ENCODE measurements around the gene CD33.
"Not testable (repeated sequence)": the region's sequence is repeated elsewhere in the genome, so short reads cannot be mapped to it uniquely, and the experiment has no call there.

The CD33 gene

GRCh38 chr19:51210874-51211361, 14.0 kb upstream of the CD33 start:
- not testable (repeated sequence) for DNase-seq

DNA sequence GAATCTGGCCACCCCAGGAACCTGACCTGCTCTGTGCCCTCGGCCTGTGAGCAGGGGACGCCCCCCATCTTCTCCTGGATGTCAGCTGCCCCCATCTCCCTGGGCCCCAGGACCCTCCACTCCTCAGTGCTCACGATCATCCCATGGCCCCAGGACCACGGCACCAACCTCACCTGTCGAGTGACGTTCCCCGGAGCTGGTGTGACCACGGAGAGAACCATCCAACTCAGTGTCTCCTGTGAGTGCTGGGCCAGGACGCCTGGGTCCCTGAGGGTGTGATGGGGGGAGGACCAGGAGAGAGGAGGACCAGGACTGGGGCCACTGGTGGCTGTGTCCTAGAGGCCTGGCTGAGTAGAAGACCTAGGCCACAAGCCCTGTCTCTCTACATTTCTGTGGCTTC, 13.0 kb upstream of the CD33 start:
- no peak for DNase-seq

DNA sequence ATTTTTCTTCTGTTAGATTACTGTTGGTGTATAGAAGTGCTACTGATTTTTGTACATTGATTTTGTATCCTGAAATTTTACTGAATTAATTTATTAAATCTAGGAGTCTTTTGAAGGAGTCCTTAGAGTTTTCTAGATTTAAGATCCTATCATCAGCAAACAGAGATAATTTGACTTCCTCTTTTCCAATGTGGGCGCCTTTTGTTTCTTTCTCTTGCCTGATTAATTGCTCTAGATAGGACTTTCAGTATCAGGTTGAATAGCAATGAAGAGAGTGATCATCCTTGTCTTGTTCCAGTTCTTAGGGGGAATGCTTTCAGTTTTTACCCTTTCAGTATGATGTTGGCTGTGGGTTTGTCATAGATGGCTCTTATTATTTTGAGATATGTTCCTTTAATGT, 5.6 kb upstream of the CD33 start:
- DNase-seq = no peak

GRCh38 chr19:51219971-51220370, 4.9 kb upstream of the CD33 start:
- DNase-seq = no peak

- DNase-seq = no peak
Measured at GRCh38 chr19:51220996-51221395, 3.9 kb upstream of the CD33 start.

DNA sequence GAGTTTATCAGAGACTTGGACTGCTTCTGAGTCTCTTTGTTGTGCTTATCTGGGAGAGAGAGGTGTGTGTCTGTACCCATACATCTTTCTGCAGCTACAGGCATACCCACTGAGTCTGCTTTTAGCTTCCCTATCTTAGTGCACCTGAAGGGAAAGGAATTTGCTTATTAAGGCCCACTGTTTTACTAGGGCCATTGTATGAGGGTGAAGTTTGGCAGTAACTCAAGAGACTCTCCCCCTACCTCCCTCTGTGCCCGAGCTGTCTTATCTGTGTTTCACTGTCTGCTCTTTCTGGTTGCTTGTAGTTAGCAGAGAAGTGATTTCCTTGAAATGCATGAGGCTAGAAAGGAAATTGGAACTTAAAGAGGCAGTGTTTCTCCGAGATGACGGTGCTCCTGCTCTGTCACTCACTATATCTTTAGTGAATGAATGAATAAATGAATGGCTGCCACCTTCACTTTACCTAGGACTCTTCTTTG, 678 bp upstream of the CD33 start:
- no peak for DNase-seq

GRCh38 chr19:51226067-51226466, 1.2 kb downstream of the CD33 start:
- DNase-seq = no peak

DNA sequence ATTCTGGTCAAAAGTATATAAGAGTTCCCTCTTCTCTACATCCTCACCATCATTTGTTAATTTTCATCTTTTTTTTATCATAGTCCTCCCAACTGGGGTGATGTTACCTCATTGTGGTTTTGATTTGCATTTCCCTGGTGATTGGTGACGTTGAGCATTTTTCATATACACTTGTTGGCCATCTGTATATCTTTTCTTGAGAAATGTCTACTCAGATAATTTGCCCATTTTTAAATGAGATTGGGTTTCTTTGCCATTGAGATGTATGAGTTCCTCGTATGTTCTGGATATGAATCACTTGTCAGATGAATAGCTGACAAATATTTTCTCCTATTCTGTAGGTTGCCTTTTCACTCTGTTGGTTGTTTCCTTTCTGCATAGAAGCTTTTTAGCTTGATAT, 2.4 kb downstream of the CD33 start:
- no peak for DNase-seq

GRCh38 chr19:51227966-51228365, 3.1 kb downstream of the CD33 start:
- no peak for DNase-seq

DNA sequence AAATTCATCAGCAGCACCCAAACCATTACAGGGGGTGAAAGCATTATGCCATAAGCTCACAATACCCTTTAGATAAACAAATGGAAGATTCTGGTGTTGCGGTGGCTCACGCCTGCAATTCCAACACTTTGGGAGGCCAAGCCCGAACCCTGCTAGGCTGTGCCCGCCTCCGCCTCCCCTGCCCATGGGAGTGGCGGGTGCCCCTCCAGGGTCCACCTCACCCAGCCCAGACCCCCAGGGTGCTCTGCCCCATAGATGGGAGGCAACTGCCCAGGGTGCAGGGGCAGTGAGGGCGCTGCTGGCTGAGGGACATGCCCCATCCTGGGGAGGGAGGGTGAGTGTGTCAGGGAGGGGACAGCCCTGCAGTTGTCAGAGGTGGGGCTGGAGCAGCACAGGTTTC, 16.0 kb downstream of the CD33 start:
- no peak for DNase-seq

- DNase-seq = no peak
Measured at GRCh38 chr19:51242881-51243630, 18.2 kb downstream of the CD33 start.

DNA sequence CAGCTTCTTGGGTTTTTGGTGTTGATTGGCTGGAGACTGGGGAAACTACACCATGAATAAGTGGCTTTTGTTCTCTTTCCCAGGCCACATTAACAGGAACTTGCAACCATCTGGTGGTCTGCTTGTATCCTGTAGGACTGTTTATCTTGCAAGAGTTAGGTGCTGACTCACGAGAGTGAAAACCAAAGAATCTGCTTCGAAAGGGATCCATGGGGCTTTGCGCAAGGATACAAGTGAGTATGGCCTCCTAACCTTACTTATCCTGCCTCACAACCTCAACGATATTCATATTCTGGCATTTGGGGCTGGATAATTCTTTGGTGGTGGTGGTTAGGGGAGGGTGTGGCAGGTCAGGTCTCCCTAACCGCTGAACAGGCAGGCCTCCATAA, 21.3 kb downstream of the CD33 start:
- DNase-seq = no peak

DNA sequence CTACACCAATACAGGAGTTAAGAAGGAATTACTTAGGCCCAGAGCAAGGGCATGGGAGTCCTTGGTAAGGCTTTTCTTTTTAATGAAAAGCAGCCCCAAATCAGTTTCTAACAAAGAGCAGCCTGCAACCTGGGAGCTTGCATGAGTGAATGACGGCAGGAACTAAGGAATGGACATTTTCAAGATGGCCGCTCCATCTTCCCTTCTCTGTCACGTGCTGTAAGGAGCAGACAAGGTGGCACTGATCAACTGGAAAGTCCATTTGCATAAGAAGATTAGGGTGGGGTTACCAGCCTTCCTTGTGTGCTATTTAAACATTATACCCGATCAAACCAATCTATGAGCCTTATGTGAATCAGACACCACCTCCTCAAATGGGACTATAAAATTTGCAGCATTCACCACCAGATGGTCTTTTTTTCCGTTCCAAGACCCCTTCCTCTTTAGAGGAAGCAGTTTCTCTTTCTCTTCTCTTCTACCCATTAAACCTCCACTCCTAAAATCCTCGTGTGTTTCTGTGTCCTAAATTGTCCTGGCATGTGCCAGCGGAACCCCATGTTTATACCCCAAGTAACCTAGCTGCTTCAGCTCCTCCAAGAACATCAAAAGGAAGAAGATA, 23.2 kb downstream of the CD33 start:
- no peak for DNase-seq

- no peak for DNase-seq
Measured at GRCh38 chr19:51250786-51251467, 26.0 kb downstream of the CD33 start, which contains the start of gene SIGLECL1. Gene SIGLECL1, plus strand, starts transcription at chr19:51251080. Its CDS starts 12,993 bp downstream, at chr19:51264073.

DNA sequence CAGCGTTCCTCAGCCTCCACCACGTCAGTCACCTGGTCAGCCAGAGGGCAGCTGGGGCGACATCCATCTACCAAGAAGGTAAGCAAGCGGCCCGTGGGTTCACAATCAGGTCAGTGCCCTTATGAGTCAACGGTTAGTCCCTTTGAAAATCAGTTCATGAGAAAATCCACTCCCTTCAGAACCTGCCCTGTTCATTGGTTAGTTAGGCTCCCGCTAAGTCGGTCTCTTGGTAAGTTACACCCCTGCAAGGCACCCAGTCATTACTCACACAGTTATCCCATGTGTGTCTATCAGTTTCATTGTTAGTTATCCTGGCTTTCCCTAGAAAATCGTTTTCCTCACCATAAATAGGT, 26.6 kb downstream of the CD33 start:
- no peak for DNase-seq

GRCh38 chr19:51252306-51253079, 27.6 kb downstream of the CD33 start:
- no peak for DNase-seq

DNA sequence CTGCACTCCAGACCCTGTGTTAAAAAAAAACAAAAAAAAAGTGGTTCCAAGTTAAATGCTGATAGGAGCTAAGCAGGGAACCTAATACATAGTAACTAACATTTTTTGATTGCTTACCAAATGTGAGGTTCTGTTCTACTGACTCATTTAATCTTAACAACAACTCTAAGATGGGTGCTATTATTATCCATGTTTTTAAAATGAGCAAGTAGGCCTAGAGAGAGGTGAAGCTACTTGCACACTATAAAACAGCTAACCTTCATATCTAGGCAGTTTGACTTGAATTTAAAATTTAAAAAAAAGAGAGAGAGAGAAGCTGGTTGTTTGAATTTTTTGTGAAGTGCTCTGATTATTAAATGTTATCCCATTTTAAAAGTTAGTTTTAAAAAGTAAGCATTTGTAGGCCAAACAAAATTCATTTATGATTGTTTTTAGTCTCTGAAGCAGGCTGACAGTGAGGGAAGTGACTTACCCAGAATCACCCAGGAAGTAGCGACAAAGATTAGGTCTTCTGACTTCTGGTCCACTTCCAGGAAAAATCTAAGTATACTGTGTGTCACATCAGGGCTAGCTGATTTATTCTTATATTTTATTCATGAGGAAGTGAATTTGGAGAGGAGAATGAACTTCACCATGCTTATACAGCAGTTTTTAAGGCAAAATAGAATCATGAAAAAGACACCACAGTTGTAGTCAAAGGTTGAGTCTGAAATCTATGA, 28.4 kb downstream of the CD33 start:
- no peak for DNase-seq

GRCh38 chr19:51256155-51256625, 31.3 kb downstream of the CD33 start:
- no peak for DNase-seq

DNA sequence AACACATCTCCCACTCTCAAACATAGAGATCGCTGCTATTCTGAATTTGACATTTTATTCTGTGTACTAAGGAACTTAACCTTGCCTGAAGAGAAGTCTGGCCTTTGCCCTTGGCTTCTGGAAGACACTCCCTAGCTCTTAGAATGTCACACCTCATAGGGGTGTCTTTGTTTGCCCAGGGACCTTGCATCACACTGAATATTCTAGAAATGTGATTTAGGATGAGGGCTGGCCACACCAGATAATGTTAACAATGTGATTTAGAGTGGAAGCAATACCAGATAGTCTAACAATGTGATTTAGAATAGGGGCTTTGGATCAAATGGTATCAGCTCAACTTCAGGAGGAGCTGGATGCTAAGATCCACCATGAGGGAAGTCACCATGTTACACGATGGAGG, 32.6 kb downstream of the CD33 start:
- DNase-seq = no peak

DNA sequence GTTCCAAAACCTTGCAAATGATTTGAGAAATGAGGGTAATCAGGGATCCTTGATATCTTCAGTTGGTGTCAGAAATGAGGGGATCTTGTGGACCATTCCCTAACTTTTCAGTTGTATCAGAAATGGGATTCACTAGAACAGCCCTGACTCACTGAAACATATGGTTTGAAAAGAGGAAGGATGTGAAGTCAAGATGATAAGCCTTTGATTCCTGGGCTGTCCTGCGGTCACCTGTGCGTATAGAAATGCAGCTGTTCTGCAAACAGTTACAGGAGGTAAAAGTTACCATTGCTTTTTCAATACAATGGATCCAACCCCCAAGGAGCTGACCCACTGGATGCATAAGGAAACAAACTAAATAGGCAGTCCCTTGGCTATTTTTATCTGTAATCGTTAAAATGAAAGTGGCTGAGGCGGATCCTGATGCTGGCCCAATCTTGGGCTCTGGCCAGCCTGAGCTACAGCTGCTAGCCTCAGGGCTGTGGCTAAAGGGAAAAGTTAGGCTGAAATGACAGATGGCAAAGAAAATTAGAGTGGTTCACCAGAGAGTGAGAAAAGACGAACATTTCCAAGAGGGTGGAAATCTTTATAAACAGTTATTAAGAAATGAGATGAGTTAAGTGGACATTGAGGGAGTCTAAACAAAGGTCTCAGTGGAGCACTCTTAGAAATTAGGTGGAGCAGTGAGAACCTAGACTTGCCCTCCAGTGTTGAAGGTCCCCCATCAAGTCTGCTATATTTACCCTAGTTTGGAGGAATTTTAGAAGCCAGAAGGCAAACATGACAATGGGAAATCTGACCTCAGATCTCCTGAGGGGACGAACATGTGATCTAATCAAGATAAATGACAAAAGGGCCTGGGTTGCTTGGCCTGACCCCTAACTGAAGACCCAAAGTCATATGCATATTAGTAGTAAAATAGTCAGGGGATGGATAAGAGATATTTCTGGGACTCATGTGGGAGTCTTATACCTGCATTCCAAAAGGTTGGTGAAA, 33.6 kb downstream of the CD33 start:
- no peak for DNase-seq

Measured in activated CD8-positive, alpha-beta memory T cell treated with anti-CD3 and anti-CD28 coated beads, Interleukin-2, amount 50 U/mL, for 4 hours (primary cell).